Activated T-cell treated with anti-CD3 and anti-CD28 coated beads, Interleukin-2, amount 50 U/mL, for 4 hours (primary cell): ENCODE measurements around the gene CACNA1B. TPM values are rescaled to one million over a fixed set of nuclear protein-coding genes. Genes with fewer than 3 reads are reported as not detected.
"Not testable (repeated sequence)": the region's sequence is repeated elsewhere in the genome, so short reads cannot be mapped to it uniquely, and the experiment has no call there.

Experiments
- ATAC-seq, 2 donors: fragments of 200-7000 bp; cut with Tn5 transposase; one replicate each; pipeline ENCODE4 v1.10.0; 2021
- DNase-seq: peaks from one replicate; pipeline ENCODE4 v3.0.0-alpha.2; 2020
- H3K27me3 Mint-ChIP-seq: one replicate; pipeline ENCODE4 v1.8.0; 2021; ENCODE audit warnings: low read depth, mixed read lengths
- H3K36me3 Mint-ChIP-seq: one replicate; pipeline ENCODE4 v1.8.0; 2022; ENCODE audit warnings: mixed read lengths; ENCODE audit not compliant: insufficient read depth
- H3K4me1 Mint-ChIP-seq: one replicate; pipeline ENCODE4 v1.8.0; 2021; ENCODE audit warnings: low read depth, mixed read lengths
- H3K4me3 Mint-ChIP-seq: one replicate; pipeline ENCODE4 v1.8.0; 2021; ENCODE audit warnings: mild to moderate bottlenecking, moderate library complexity, mixed read lengths
- H3K9me3 Mint-ChIP-seq: one replicate; pipeline ENCODE4 v1.8.0; 2021; ENCODE audit warnings: mixed read lengths
- total RNA-seq, 3 donors: library from RNA; stranded (reverse); gene quantifications; one replicate each; pipeline ENCODE4 v1.2.1, GENCODE V29; 2021

CACNA1B gene
- total RNA-seq, 3 donors from 2014 or later = 0.03 TPM; not detected in 2

DNA sequence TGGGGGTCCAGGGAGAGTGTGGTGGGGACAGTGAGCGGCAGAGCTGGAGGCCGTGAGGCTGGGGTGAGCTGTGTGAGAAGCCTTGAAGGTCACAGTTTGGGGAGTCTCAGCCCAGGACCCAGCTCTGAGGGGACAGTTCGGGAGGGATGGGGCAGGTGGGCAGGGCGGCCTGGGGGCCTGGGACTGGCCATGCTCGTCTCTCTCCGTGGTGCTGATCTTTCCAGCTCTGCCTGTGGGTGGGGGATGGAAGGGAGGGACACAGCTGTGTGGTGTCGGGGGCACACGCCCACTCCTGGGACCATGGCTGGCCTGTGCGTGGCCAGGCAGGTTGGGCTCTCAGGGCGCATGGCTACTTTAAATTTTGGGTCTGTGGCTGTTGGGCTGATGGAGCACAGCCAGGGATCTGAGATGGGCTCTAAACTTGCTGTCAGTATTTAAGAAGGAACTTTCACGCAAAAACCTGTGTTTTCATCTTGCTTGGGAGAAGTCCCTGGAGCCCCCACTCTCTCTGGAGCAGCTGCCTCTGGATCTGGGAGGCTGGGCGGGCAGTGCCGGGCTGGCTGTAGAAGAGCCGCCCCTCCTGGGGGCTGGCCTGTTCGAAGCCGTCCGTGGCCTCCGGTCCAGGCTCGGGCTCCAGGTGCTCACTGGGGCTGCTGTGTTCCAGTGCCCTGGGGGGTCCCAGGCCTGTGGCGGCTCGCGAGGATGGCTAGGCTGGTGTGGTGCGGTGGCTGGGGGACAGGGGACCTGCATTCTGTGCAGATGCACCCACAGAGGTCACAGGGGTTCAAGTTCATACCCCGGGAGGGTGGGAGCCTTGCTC, 13.4 kb downstream of the CACNA1B start:
- not testable (repeated sequence) for H3K4me3 Mint-ChIP-seq, H3K27me3 Mint-ChIP-seq, DNase-seq, H3K4me1 Mint-ChIP-seq, H3K9me3 Mint-ChIP-seq, H3K36me3 Mint-ChIP-seq, ATAC-seq

DNA sequence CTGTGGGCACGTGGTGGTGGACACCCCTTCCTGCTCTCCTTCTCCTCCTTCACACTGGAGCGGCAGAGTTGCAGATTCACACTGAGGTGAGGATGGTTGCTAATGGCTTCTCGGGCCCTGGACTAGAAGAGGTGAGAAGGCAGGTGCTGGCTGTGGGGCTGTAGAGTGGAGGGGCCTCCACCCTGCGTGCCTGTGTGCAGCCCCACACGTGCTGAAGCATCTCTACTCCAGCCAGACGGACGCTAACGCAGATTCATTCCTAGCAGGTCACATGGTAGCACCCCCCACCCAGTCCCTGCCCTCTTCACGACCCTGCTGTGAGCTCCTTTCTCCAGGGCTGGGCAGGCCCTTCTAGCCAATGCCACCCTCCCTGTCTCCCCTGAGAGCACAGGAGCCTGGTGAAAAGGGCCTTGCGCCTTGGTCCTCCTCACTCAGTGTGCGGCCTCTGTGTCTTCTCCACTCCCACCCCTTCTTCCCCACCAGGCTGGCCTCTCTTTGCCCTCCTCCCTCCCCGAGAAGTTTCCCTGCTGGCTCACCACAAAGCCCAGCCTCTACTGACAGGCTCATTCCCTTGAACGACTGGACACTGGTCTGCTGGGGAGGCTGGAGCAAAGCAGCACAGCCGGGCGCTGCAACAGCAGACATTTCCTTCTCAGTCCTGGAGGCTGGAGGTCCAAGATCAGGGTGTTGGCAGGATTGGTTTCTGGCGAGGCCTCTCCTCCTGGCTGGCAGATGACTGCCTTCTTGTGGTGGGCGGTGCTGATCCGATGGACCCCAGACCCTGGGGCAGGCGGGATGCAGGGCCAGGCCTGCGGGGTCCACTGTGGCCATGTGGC, 14.2 kb downstream of the CACNA1B start:
- Mint-ChIP-seq H3K4me1 (no peaks in the 10 kb centered on the region), H3K27me3 (peaks cover 6% of the 10 kb centered on the region), H3K9me3 (no peaks in the 10 kb centered on the region), H3K4me3 (no peak overlapping the region), H3K36me3 (no peaks in the 10 kb centered on the region)
- ATAC-seq (no peak), DNase-seq (no peak)

- no peak overlapping the region for H3K4me3 Mint-ChIP-seq
- H3K27me3 Mint-ChIP-seq = peaks cover 6% of the 10 kb centered on the region
- H3K9me3 Mint-ChIP-seq = no peaks in the 10 kb centered on the region
- ATAC-seq (no peak), DNase-seq (no peak)
- no peaks in the 10 kb centered on the region for H3K36me3 Mint-ChIP-seq
- no peaks in the 10 kb centered on the region for H3K4me1 Mint-ChIP-seq
Observed at GRCh38 chr9:137892424-137893191, 15.0 kb downstream of the CACNA1B start.

- ATAC-seq (no peak), DNase-seq (no peak)
- no peaks in the 10 kb centered on the region for H3K36me3 Mint-ChIP-seq
- no peak overlapping the region for H3K4me3 Mint-ChIP-seq
- H3K27me3 Mint-ChIP-seq = peaks cover 6% of the 10 kb centered on the region
- H3K9me3 Mint-ChIP-seq = no peaks in the 10 kb centered on the region
- no peaks in the 10 kb centered on the region for H3K4me1 Mint-ChIP-seq
Observed at GRCh38 chr9:137893670-137894069, 16.1 kb downstream of the CACNA1B start.

DNA sequence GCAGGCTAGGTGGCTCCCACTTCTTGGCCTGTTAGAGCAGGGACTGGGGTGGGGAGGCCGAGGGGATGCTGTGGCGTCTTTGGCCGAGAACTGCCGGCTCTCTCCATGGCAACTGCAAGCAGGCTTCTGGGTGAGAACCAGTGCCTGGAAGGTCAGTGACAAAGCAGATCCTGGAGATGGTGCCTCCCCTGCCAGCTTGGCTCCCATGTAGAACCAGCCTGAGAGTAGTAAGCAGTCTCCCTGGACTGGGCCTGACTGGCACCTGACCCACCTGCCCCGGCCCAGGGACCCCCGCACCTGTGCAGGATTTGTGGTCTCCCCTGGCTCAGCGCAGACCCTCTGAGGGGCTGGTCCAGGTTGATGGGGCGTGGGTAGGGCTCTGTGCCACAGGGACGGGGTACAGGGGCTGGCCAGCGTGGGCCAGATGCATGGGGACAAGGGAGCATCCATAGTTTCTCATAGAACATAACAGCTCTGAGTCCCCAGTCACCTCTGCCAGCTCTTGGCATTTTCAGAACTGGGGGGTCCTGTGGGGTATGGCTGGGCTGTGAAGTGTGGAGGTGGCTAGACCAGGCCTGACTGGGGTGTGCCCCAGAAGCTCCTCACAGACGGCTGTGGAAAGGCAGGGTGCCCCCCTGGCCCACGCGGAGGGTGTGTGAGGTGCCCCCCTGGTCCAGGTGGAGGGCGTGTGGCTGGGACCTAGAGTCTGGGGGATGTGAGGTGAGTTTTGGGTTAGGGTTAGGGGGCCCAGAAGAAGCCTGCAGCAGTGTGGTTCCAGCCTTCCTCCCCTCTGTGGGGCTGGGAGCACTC, 22.2 kb downstream of the CACNA1B start:
- Mint-ChIP-seq H3K4me3 (no peak overlapping the region), H3K27me3 (peaks cover 27% of the 10 kb centered on the region), H3K9me3 (no peaks in the 10 kb centered on the region), H3K36me3 (no peaks in the 10 kb centered on the region), H3K4me1 (no peaks in the 10 kb centered on the region)
- ATAC-seq (no peak), DNase-seq (no peak)

DNA sequence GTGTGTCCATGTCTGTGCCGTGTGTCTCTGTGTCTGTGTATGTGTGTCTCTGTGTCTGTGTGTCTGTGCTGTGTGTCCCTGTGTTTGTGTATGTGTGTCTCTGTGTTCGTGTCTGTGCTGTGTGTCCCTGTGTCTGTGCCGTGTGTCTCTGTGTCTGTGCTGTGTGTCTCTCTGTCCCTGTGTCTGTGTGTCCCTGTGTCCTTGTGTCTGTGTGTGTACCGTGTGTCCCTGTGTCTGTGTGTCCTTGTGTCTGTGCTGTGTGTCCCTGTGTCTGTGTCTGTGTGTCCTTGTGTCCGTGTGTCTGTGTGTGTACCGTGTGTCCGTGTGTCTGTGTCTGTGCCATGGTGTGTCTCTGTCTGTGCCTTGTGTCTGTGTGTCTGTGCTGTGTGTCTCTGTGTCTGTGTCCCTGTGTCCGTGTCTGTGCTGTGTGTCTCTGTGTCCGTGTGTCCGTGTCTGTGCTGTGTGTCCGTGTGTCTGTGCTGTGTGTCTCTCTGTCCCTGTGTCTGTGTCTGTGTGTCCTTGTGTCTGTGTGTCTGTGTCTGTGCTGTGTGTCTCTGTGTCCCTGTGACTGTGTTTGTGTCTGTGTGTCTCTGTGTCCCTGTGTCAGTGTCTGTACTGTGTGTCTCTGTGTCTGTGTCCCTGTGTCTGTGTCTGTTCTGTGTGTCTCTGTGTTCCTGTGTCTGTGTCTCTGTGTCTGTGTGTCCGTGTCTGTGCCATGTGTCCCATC, 23.2 kb downstream of the CACNA1B start:
- no peak overlapping the region for H3K4me3 Mint-ChIP-seq
- H3K27me3 Mint-ChIP-seq = peaks cover 30% of the 10 kb centered on the region
- no peaks in the 10 kb centered on the region for H3K9me3 Mint-ChIP-seq
- H3K36me3 Mint-ChIP-seq = no peaks in the 10 kb centered on the region
- no peak for ATAC-seq
- no peaks in the 10 kb centered on the region for H3K4me1 Mint-ChIP-seq
- no peak for DNase-seq

GRCh38 chr9:137902646-137903045, 25.1 kb downstream of the CACNA1B start:
- Mint-ChIP-seq H3K4me3 (no peak overlapping the region), H3K4me1 (no peaks in the 10 kb centered on the region), H3K9me3 (no peaks in the 10 kb centered on the region), H3K27me3 (peaks cover 31% of the 10 kb centered on the region), H3K36me3 (no peaks in the 10 kb centered on the region)
- no peak for DNase-seq
- no peak for ATAC-seq

- Mint-ChIP-seq H3K9me3 (no peaks in the 10 kb centered on the region), H3K36me3 (no peaks in the 10 kb centered on the region), H3K4me3 (no peak overlapping the region), H3K4me1 (no peaks in the 10 kb centered on the region), H3K27me3 (peaks cover 33% of the 10 kb centered on the region)
- no peak for DNase-seq
- no peak for ATAC-seq
Observed at GRCh38 chr9:137905740-137906139, 28.2 kb downstream of the CACNA1B start.

DNA sequence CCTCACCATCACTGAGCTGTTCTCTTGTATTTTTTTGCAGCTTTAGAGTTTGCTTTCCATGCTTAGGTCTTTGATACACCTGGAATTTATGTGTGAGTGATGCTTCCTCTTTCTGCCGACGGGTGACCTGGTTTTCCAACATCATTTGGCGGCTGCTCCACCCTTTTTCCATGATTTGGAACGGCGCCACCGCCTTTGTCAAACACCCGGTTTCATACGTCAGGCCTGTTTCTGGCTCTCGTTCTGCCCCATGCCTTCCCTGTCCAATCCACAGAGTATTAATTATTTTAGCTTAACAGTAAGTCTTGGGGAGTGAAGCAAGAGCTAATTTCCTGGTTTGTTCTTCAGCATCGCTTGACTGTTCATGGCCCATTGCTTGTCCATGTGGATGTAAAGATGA, 30.2 kb downstream of the CACNA1B start:
- H3K36me3 Mint-ChIP-seq = no peaks in the 10 kb centered on the region
- no peaks in the 10 kb centered on the region for H3K9me3 Mint-ChIP-seq
- H3K4me3 Mint-ChIP-seq = no peak overlapping the region
- H3K27me3 Mint-ChIP-seq = peaks cover 29% of the 10 kb centered on the region
- no peak for ATAC-seq
- no peak for DNase-seq
- H3K4me1 Mint-ChIP-seq = no peaks in the 10 kb centered on the region

DNA sequence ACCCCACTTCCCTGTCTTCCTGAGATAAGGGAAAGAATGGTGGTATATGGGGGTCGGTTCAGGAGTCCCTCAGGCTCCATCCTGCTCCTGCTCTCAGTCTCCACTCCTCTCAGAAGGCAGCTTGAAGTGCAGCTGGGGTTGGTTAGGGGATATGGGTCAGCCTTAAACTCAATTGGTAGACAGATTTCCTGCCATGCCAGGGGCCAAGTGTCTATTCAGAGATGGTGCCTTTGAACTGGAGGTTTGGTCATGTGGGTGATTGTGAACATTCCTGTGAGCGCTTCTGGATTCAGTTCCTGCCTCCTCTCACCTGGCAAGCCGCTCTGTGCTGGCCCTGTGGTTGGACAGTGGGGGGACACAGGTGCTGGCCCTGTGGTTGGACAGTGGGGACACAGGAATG, 35.1 kb downstream of the CACNA1B start:
- ATAC-seq (no peak), DNase-seq (no peak)
- no peaks in the 10 kb centered on the region for H3K4me1 Mint-ChIP-seq

DNA sequence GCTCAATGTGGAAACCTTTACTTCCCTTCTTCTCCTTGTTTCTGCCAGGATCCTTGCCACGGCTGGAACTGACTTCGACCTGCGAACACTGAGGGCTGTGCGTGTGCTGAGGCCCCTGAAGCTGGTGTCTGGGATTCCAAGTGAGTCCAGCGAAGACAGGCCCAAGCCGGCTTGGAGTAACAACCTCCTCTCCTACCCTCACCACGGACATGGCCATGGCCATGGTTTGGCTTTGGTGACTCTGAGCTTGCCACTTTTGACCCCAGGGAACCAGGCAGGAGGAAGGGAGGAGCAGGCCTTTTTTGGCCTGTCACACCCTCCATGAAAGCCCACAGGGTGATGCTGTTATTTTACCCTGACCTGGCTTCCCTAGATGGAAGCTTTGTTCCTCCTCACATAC, 35.5 kb downstream of the CACNA1B start:
- Mint-ChIP-seq H3K4me3 (no peak overlapping the region), H3K36me3 (no peaks in the 10 kb centered on the region), H3K9me3 (no peaks in the 10 kb centered on the region), H3K27me3 (peaks cover 14% of the 10 kb centered on the region), H3K4me1 (no peaks in the 10 kb centered on the region)
- no peak for ATAC-seq
- no peak for DNase-seq

More for the DNA sequence above, 35.1 kb downstream of the CACNA1B start:
- no peaks in the 10 kb centered on the region for H3K36me3 Mint-ChIP-seq
- no peak overlapping the region for H3K4me3 Mint-ChIP-seq
- H3K27me3 Mint-ChIP-seq = peaks cover 14% of the 10 kb centered on the region
- no peaks in the 10 kb centered on the region for H3K9me3 Mint-ChIP-seq

- peaks cover 15% of the 10 kb centered on the region for H3K27me3 Mint-ChIP-seq
- no peak for ATAC-seq
- H3K9me3 Mint-ChIP-seq = no peaks in the 10 kb centered on the region
- H3K4me1 Mint-ChIP-seq = no peaks in the 10 kb centered on the region
- no peak overlapping the region for H3K4me3 Mint-ChIP-seq
- DNase-seq = no peak
- no peaks in the 10 kb centered on the region for H3K36me3 Mint-ChIP-seq
Observed at GRCh38 chr9:137913771-137914767, 36.5 kb downstream of the CACNA1B start.
